Keratinocyte (primary cell): ENCODE results near the gene DOCK1. TPM values are rescaled to one million over a fixed set of nuclear protein-coding genes. Genes with fewer than 3 reads are reported as not detected.

Experiments
- DNase-seq: peaks from one replicate; pipeline ENCODE4 v3.0.0-alpha.2; 2011; ENCODE audit warnings: low read depth, missing footprints, low spot score
- FAIRE-seq: peaks from 2 replicates; lab custom pipeline; 2011; peaks lifted over from hg19 to GRCh38; lab: Jason Lieb, UNC
- H2AFZ ChIP-seq: 2 replicates; pipeline ENCODE4 v1.6.0; 2012; ENCODE audit warnings: low read length, control low read depth, inconsistent platforms; ENCODE audit not compliant: control insufficient read depth
- H3K27ac ChIP-seq: 2 replicates; pipeline ENCODE4 v1.5.1; 2011; ENCODE audit warnings: low read length; ENCODE audit not compliant: control insufficient read depth, insufficient read depth
- H3K27me3 ChIP-seq: 3 replicates; pipeline ENCODE4 v1.6.0; 2011; ENCODE audit warnings: low read length; ENCODE audit not compliant: control insufficient read depth, insufficient read depth; ENCODE audit errors: extremely low read depth
- H3K36me3 ChIP-seq, 2 experiments: 2 replicates in 1 of 2; 3 replicates in 1 of 2; pipeline ENCODE4 v1.5.1; 2011; ENCODE audit warnings: low read length in 2 of 2, mild to moderate bottlenecking in 1 of 2; ENCODE audit not compliant: control insufficient read depth in 2 of 2, insufficient read depth in 2 of 2; ENCODE audit errors: extremely low read depth in 1 of 2
- H3K4me1 ChIP-seq: 3 replicates; pipeline ENCODE4 v1.5.1; 2011; ENCODE audit warnings: low read length; ENCODE audit not compliant: control insufficient read depth, insufficient read depth; ENCODE audit errors: extremely low read depth
- H3K4me2 ChIP-seq: 3 replicates; pipeline ENCODE4 v1.6.0; 2011; ENCODE audit warnings: low read depth, low read length; ENCODE audit not compliant: control insufficient read depth, insufficient read depth; ENCODE audit errors: extremely low read depth
- H3K4me3 ChIP-seq, 3 experiments: fragments of 200-600 bp in 1 of 3; sonication (generic) in 1 of 3; 2 replicates in 2 of 3; 3 replicates in 1 of 3; pipeline ENCODE4 v1.5.1; 2011 to 2016; ENCODE audit warnings: low read length in 3 of 3, mild to moderate bottlenecking in 3 of 3, control low read depth in 2 of 3, inconsistent platforms in 1 of 3, low read depth in 1 of 3, mixed read lengths in 1 of 3, mixed run types in 1 of 3, moderate library complexity in 1 of 3; ENCODE audit not compliant: control insufficient read depth in 2 of 3, insufficient read depth in 2 of 3; ENCODE audit errors: extremely low read depth in 1 of 3
- H3K79me2 ChIP-seq: 2 replicates; pipeline ENCODE4 v1.6.0; 2012; ENCODE audit warnings: low read length; ENCODE audit not compliant: control insufficient read depth, insufficient read depth
- H3K9ac ChIP-seq: 3 replicates; pipeline ENCODE4 v1.6.0; 2011; ENCODE audit warnings: low read length; ENCODE audit not compliant: control insufficient read depth, insufficient read depth; ENCODE audit errors: extremely low read depth
- H3K9me1 ChIP-seq: 3 replicates; pipeline ENCODE4 v1.6.0; 2011; ENCODE audit warnings: low read length; ENCODE audit not compliant: control insufficient read depth, insufficient read depth; ENCODE audit errors: extremely low read depth
- H3K9me3 ChIP-seq: 2 replicates; pipeline ENCODE4 v1.5.1; 2012; ENCODE audit warnings: low read depth, low read length; ENCODE audit not compliant: control insufficient read depth
- H4K20me1 ChIP-seq: 3 replicates; pipeline ENCODE4 v1.6.0; 2011; ENCODE audit warnings: low read length; ENCODE audit not compliant: control insufficient read depth, insufficient read depth; ENCODE audit errors: extremely low read depth
- EZH2 ChIP-seq: IDR thresholded peaks from one replicate; pipeline ENCODE4 v1.6.1; 2012; ENCODE audit warnings: inconsistent platforms, mild to moderate bottlenecking, low read length, moderate library complexity
- dilution Hi-C: fragments of 300-500 bp; cut with MboI; formaldehyde crosslinking; loops from one replicate; pipeline ENCODE4 v1.7.0; 2020; ENCODE audit warnings: low sequenced_read_pairs; ENCODE audit not compliant: extremely low pct_ligation_motif_present
- polyA plus RNA-seq, 5 experiments: library from polyadenylated mRNA; depleted of rRNA in 3 of 5; stranded (reverse) in 3 of 5; stranded (forward) in 1 of 5; unstranded in 1 of 5; fragments of >200 nt; gene quantifications; 1 replicate in 1 of 5; 2 replicates in 3 of 5; 3 replicates in 1 of 5; pipeline versions ENCODE4 v1.2.1 to v1.2.3, GENCODE V29; 2011 to 2012; ENCODE audit warnings: missing spikeins in 2 of 5, low read depth in 1 of 5, low replicate concordance in 1 of 5
- TF ChIP-seq, protein P1 (sequence below), 3 experiments: IDR thresholded peaks in 1 of 3; conservative IDR thresholded peaks in 1 of 3; optimal IDR thresholded peaks in 1 of 3; 2 replicates in 2 of 3; 3 replicates in 1 of 3; pipeline versions ENCODE3 to v1.5.1; 2011; ENCODE audit warnings: low read length in 3 of 3, mild to moderate bottlenecking in 3 of 3, moderate library complexity in 2 of 3, control low read depth in 1 of 3, inconsistent platforms in 1 of 3; ENCODE audit not compliant: insufficient read depth in 2 of 3; ENCODE audit errors: extremely low read depth in 1 of 3

The DOCK1 gene
- polyA plus RNA-seq, 1 donor (not counting 4 experiments of a cell fraction or from before 2014, with no cell fraction given): 15.7 TPM

DNA sequence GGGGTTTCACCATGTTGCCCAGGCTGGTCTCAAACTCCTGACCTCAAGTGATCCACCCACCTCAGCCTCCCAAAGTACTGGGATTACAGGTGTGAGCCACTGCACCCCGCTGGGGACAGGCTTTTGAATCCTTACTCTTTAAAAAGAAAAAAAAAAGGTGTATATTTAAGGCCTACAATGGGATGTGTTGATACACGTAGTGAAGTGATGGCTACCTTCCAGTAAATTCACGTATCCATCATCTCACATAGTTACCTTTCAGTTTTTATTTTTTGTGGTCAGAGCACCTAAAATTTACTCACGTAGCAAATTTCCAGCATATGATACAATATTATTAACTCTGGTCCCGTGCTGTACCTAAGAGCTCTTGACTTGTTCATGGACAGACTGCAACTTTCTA is 410.7 kb downstream of the DOCK1 start:
- Histone ChIP-seq H3K36me3 (peaks cover 0 to 3% of the 10 kb centered on the region in 2 experiments), H3K27ac (no peak overlapping the region), H3K9me3 (no peaks in the 10 kb centered on the region), H3K9ac (no peak overlapping the region), H4K20me1 (no peaks in the 10 kb centered on the region), H2AFZ (no peak overlapping the region), H3K4me3 (no peak overlapping the region), H3K4me2 (no peak overlapping the region), H3K4me1 (no peaks in the 10 kb centered on the region), H3K79me2 (no peaks in the 10 kb centered on the region), H3K27me3 (no peaks in the 10 kb centered on the region), H3K9me1 (no peaks in the 10 kb centered on the region)
- FAIRE-seq (no peak), DNase-seq (no peak)
- TF ChIP-seq, protein P1, sequence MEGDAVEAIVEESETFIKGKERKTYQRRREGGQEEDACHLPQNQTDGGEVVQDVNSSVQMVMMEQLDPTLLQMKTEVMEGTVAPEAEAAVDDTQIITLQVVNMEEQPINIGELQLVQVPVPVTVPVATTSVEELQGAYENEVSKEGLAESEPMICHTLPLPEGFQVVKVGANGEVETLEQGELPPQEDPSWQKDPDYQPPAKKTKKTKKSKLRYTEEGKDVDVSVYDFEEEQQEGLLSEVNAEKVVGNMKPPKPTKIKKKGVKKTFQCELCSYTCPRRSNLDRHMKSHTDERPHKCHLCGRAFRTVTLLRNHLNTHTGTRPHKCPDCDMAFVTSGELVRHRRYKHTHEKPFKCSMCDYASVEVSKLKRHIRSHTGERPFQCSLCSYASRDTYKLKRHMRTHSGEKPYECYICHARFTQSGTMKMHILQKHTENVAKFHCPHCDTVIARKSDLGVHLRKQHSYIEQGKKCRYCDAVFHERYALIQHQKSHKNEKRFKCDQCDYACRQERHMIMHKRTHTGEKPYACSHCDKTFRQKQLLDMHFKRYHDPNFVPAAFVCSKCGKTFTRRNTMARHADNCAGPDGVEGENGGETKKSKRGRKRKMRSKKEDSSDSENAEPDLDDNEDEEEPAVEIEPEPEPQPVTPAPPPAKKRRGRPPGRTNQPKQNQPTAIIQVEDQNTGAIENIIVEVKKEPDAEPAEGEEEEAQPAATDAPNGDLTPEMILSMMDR (optimal IDR thresholded peaks at IDR 0.05 in 1 of 3, IDR thresholded peaks at IDR 0.05 in 1 of 3, conservative IDR thresholded peaks at IDR 0.05 in 1 of 3; ENCODE audit: extremely low read depth in 1 of 3, insufficient read depth in 2 of 3, low read length in 3 of 3): no peak
- no peak for TF ChIP-seq EZH2
- dilution Hi-C loops: no loop called here

DNA sequence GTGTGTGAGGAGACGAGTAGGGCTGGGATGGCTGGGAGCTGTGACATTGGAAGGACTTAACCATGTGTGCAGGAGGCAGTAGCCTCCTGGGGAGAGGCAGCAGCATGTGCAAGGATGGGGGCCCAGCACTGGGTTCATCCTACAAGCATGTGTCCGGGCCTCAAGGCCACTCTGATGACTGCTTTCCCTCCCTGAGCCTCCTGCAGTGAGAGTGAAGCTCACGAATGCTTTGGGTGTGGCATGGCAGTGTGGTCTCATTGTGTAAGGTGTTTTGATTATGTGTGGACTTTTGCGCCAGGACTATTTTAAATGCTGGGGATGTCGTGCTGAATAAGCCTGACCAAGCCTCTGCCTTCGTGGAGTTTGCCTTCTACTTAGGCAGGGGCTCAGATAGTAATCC is 413.2 kb downstream of the DOCK1 start:
- no peaks in the 10 kb centered on the region for H3K27me3 ChIP-seq
- peaks cover 0 to 3% of the 10 kb centered on the region in 2 experiments for H3K36me3 ChIP-seq
- DNase-seq: no peak
- no peak overlapping the region for H3K9ac ChIP-seq
- no peaks in the 10 kb centered on the region for H3K79me2 ChIP-seq
- no peak for TF ChIP-seq EZH2
- TF ChIP-seq, protein P1 (optimal IDR thresholded peaks at IDR 0.05 in 1 of 3, IDR thresholded peaks at IDR 0.05 in 1 of 3, conservative IDR thresholded peaks at IDR 0.05 in 1 of 3; ENCODE audit: extremely low read depth in 1 of 3, insufficient read depth in 2 of 3, low read length in 3 of 3): no peak
- no peak overlapping the region for H2AFZ ChIP-seq
- no peak overlapping the region for H3K4me2 ChIP-seq
- no peaks in the 10 kb centered on the region for H3K4me1 ChIP-seq
- H4K20me1 ChIP-seq: no peaks in the 10 kb centered on the region
- H3K9me3 ChIP-seq: no peaks in the 10 kb centered on the region
- no peak overlapping the region for H3K4me3 ChIP-seq
- no peak overlapping the region for H3K27ac ChIP-seq
- H3K9me1 ChIP-seq: no peaks in the 10 kb centered on the region
- FAIRE-seq: no peak
- dilution Hi-C loops: no loop called here
